ENCODE data around the gene MGAT4B.
"Not testable (repeated sequence)": the region's sequence is repeated elsewhere in the genome, so short reads cannot be mapped to it uniquely, and the experiment has no call there.

Gene MGAT4B

GRCh38 chr5:179793468-179794139 lies 13.1 kb downstream of the MGAT4B start, which contains the start of gene LTC4S:
Gene LTC4S (plus strand): TSS chr5:179793986. CDS start chr5:179794081, 95 bp downstream.
- no peak for DNase-seq (ENCODE audit: low read depth)
- no peak within 1 kb of the TSS for H3K4me3 ChIP-seq (ENCODE audit: low read length)
- TF ChIP-seq CTCF (conservative IDR thresholded peaks at IDR 0.05; ENCODE audit: low read depth, low read length), result no peak

DNA sequence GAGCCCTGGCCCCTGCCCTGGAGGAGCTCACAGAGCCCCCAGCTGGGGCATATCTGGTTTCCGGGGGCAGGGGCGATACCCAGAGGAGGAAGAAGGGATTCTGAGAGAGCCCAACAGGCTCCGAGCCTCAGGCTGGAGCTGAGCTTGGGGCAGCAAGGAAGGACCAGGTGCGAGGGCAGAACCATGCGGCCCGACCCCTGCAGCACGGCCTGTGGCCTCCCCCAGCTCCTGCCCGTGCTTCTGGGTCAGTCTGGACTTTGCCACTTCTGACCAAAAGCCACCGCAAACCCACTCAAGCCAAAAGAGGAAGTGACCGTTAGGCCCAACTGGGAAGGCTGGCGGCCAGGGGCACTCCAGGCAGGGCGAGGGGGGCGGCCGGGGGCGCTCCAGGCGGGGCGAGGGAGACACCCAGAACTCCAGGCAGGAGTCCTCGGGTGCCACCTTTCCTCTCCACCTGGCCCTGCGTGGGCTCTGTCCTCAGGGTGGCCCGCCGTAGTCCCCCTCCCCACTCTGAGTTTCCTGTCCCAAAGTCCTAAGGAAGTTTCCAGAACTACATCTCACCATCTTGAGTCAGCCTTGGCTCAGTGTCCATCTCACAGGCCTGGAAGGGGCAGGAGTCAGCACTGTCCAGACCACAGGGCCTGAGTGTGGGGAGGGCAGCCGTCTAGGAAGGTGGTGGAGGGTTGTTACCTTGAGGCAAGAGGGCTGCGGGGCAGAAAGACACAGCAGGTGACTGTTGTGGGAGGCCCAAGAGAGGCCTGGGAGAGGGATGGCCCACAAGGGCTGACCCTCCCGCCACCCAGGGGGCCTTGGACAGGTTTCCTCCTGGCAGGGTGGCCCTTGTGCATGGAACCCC lies 13.8 kb downstream of the MGAT4B start:
- TF ChIP-seq CTCF (conservative IDR thresholded peaks at IDR 0.05; ENCODE audit: low read depth, low read length), result no peak
- DNase-seq (ENCODE audit: low read depth), result no peak
- no peak overlapping the region for H3K4me3 ChIP-seq (ENCODE audit: low read length)

DNA sequence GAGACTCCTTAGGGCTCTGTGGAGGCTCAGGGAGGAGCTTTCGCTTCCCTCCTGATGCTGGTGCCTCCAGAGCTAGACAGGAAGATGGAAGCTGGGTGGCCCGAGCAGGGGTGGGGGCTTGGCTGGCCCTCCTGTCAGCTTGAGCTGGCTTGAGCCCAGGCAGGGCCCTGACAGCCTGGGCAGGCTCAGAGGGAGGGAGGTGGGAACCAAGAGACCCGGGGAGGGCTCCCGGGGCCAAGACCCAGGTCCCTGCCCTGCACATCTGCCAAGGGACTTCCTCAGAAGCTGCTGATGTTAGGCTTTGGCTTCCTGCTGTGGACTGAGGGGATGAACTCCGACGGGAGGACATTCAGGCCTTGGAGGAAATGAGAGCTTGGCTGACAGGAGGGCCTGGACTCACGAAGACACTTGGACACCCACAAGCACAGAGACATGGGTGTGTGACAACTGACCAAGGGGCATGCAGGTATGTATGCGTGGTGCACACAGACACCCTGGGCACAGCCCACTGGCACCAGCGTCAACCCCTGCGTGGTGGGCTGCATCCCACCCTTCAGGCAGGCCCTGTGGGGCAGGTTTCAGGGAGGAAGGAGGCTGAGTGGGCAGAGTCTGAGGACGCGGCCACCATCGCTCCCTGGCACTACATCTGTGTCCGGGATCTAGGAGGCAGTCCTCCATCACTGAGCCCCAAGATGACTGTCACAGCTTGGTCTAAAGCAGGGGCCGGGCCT lies 14.6 kb downstream of the MGAT4B start:
- no peak for TF ChIP-seq CTCF (conservative IDR thresholded peaks at IDR 0.05; ENCODE audit: low read depth, low read length)
- H3K4me3 ChIP-seq (ENCODE audit: low read length), result no peak overlapping the region
- no peak for DNase-seq (ENCODE audit: low read depth)

- not testable (repeated sequence) for DNase-seq (ENCODE audit: low read depth); H3K4me3 ChIP-seq (ENCODE audit: low read length)
These were observed 17.4 kb downstream of the MGAT4B start for GRCh38 chr5:179789278-179789677.

- DNase-seq (ENCODE audit: low read depth), result no peak
These were observed 18.3 kb downstream of the MGAT4B start for GRCh38 chr5:179788193-179788854.

DNA sequence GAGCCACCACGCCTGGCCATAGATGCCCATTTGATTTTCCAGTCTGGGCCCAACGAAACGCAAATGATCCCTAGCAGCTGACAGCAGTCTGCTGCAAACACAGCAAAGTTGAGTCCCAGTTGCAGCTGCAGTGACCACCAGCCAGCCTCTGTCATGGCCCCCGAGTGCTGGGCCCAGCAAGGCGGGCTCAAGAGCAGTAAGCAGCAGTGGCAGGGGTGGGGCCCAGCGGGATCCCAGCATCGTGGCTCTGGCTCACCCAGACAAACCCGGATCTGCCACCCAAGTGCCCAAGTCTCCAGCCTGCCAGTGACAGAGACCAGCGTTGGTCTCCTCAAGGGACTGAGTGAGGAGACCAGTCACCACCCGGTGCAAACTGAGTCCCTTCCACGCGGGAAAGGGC lies 19.8 kb downstream of the MGAT4B start:
- no peak for TF ChIP-seq CTCF (conservative IDR thresholded peaks at IDR 0.05; ENCODE audit: low read depth, low read length)
- no peak for DNase-seq (ENCODE audit: low read depth)
- H3K4me3 ChIP-seq (ENCODE audit: low read length), result no peak overlapping the region

More at GRCh38 chr5:179788193-179788854, 18.3 kb downstream of the MGAT4B start:
- no peak for TF ChIP-seq CTCF (conservative IDR thresholded peaks at IDR 0.05; ENCODE audit: low read depth, low read length)
- no peak overlapping the region for H3K4me3 ChIP-seq (ENCODE audit: low read length)

- H3K4me3 ChIP-seq (ENCODE audit: low read length), result no peak overlapping the region
- no peak for DNase-seq (ENCODE audit: low read depth)
- TF ChIP-seq CTCF (conservative IDR thresholded peaks at IDR 0.05; ENCODE audit: low read depth, low read length), result no peak
These were observed 23.5 kb downstream of the MGAT4B start for GRCh38 chr5:179783128-179783527.

All from retinal pigment epithelial cell (primary cell).